ENCODE data around the gene MTSS2. TPM values are rescaled to one million over a fixed set of nuclear protein-coding genes. Genes with fewer than 3 reads are reported as not detected.

MTSS2 gene, protein sequence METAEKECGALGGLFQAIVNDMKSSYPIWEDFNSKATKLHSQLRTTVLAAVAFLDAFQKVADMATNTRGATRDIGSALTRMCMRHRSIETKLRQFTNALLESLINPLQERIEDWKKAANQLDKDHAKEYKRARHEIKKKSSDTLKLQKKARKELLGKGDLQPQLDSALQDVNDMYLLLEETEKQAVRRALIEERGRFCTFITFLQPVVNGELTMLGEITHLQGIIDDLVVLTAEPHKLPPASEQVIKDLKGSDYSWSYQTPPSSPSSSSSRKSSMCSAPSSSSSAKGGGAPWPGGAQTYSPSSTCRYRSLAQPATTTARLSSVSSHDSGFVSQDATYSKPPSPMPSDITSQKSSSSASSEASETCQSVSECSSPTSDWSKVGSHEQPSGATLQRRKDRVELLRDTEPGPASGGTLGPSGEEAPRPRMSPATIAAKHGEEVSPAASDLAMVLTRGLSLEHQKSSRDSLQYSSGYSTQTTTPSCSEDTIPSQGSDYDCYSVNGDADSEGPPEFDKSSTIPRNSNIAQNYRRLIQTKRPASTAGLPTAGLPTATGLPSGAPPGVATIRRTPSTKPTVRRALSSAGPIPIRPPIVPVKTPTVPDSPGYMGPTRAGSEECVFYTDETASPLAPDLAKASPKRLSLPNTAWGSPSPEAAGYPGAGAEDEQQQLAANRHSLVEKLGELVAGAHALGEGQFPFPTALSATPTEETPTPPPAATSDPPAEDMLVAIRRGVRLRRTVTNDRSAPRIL
- total RNA-seq: 32.8 TPM

DNA sequence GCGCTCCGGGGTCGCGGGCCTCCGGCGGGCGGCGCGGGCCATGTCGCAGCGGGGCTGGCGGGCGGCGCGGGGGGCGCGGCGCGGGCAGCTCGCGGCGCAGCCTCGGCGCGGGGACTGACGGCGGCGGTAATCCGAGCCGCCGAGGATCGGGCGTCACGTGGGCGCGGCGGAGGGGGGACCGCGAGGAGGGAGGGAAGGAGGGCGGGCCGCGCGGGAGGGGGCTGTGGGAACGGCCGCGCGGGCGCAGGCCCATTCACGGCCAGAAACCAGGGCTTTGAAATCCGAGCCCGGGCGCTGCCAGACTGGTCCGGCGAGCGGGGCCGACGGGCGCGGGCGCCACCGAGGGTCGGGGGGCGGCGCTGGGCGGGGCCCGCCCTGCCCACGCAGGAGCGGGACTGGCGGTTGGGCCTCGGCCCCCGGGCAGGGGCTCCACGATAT is at the start of gene MTSS2:
TSS of gene MTSS2 (minus strand) at position 116 of the 438 bp plus-strand sequence. CDS start 262 bp downstream, outside the sequence.
- ATAC-seq: peak; percentile 58

DNA sequence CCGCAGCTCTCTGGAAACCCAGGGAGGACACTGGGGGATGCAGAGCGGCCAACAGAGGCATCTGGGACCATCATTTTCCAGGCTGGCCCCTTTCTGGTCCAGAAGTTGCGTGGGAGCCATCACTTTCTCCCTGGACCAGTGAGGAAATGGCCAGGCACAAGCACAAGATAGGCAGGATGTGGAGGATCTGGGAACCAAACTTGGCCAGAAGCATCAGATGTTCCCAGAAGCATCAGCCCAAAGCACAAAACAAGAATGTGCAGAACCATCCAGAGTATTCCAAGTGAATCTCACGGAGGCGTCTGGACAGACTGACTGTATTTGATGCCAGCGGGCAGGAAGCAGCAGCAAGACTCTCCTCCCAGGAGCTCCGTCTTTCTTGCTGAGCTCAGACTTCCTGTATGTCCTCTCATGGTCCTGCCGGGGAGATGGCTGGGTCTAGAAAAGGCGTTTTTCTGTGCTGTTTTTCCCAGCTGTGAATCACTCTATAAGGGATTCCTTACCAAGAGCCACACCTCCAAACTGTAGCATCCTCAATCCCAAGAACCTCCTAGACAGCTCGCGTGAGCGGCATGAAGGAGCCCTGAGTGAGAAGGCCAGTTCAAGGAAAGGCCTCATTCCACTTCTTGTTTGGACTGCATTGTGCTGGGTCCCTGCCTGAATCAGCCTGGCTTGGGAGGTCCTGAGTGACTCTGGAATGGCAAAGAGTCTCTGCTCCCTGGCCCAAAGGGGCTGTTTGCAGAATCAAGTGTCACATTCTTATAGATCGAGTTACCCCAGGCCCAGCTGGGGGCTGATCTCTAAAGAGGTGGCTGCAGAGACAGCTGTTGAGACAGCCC is 49.5 kb upstream of the MTSS2 start:
- ATAC-seq: no peak

DNA sequence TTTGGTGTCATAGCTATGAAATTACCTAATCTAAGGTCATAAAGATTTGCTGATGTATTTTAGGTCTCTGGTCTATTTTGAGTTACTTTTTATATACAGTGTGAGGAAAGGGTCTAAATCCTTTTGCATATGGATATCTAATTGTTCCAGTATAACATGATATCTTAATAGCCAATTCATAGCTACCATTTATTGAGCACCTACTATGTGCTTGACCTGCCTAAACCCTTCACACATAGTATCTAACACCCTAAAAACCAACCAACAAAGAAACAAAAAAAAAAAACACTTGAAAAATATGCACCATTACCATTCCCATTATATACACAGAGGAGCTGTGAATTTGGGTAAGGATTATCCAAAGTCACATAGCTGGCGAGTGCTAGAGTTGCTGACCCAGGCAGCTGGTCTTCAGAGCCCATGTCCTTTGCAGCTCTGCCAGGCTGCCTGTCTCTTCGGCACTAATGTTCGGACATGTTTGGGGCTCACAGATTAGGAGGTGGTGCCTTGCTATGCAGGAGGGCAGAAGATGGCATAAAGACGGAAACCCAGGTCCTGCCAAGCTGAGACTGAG is 48.8 kb upstream of the MTSS2 start:
- ATAC-seq: no peak

DNA sequence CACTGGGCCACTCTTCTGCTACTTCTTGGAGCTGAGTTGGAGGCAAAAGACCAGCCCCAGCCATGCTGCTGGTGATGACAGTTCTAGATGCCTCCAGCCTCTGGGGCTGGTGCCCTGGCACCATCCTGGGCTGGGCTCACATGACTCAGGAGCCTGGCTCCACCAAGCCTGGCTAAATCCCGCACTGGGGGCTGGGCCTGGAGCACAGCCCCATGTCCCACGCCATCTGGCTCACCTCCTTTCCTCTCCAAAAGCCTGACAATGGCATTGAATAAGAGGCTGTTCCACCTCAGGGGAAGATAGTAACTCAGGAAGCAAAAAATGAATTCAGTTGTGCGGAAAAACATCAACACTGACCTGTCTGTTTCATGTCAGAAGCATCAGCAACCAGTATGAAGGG is 45.1 kb upstream of the MTSS2 start:
- no peak for ATAC-seq

DNA sequence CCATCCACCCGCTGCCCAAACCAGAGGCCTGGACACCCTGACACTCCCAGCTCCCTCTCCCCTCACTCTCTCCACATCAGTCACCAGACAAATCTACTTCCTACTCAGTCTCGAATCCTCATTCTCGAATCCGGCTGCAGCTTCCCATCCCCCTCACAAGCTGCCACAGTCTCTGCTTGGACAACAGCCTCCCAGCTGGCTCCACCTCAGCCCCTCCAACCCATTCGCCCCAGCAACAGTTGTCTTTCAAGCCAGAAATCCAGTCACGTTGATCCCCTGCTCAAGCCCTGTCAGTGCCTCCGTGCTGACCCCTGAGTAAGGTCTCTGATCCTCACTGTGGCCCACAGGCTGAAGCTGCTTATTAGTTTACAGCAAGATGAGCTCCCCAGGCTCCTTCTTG is 44.2 kb upstream of the MTSS2 start:
- no peak for ATAC-seq

DNA sequence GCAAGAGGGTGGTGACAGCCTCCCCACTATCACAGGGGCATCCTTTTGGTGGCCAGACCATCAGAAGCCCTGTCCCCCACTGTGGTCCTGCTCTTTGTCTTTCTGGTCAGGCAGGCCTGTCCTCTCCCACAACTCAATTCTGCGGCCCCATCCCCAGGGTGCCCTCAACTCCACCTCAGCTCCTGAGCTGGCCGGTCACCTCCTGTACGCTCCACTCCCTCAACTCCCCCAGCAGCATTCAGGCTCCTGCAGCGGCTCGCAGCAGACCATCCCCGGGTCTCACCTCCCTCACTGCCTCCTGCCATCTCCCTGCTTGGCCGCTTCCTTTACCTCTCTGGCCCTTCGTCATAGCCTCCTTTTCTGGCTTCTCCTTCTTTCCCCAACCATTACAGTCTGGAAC is 43.4 kb upstream of the MTSS2 start:
- no peak for ATAC-seq

DNA sequence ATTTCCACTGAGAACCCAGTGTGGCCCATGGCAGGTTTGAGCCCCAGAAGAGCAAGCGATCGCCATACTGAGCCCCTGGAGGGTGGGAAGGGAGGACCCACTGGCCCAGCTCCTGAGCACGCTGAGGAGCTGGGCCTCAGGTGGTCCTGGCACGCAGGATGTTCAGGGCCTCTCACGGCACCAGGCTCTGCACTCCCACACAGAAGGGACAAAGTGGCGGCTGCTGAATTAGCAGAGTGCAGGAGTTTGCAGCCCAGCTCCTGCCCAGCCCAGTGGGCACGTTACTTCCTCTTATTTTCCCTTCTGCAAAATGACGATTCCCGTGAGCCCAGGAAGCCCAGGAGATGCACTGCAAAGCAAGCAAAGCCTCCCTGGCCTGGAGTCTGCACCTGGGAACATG is 42.3 kb upstream of the MTSS2 start:
- ATAC-seq: no peak

DNA sequence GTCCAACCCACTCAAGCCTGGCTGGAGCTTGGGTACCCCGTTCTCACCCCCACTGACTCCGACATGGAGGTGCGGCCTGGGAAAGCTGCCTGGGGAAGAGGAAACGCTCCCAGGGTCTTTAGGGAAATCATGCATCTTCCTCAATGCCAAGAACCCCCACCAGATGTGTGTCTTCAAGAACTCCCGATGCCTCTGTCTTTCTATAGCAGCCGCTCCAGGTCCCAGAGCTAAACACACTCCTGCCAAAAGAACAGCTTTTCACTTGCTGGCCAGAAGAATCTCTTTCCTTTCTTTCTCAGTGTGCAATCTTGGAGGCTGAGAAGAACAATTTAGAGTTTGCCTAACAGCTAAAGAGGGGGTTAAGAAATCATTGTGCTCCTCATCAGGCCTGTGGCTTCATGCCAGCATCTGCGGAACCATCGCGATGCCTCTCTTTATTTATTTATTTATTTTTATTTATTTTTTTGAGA is 41.1 kb upstream of the MTSS2 start:
- ATAC-seq: no peak

DNA sequence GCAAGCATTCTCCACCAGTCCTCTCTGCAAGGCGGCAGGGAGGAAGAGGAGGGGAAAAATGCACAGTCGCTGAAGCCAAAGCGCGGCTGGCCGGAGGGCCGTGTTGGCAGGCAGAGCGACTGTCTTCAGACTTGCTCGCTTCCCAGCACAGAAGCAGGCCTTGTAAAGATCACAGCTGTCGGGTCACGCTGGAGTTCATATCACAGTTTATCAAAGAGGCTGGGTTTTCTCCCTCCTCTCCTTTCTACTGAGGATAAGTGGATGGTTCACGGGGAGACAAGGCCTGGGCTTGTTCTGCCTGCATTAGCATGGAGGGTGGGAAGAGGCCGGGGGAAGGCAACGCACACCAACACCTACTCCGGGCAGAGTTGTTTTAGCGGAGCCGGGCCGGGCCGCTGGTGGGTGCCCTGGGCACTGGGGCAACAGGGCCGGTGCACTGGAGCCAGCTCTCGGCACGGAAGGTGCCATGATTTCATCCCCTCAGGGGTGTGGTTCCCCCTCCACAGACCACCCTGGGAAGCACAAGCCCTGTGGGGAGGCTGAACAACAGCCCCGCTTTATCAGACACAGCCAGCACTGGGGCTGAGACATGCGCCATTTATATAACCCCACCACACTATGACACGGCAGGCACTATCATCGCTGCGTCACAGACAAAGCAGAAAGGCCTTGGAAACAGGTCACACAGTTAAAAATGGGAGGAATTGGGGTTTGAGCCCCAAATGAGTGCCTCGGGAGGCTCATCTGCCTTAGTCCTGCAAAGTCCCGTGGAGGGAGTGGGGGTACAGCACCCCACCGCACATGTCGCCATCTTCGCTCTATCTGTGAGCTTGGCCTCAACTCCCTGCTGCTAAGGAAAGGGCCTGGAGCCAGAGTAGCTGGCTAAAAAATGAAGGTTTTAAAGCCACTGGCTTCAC is 40.3 kb upstream of the MTSS2 start:
- no peak for ATAC-seq

DNA sequence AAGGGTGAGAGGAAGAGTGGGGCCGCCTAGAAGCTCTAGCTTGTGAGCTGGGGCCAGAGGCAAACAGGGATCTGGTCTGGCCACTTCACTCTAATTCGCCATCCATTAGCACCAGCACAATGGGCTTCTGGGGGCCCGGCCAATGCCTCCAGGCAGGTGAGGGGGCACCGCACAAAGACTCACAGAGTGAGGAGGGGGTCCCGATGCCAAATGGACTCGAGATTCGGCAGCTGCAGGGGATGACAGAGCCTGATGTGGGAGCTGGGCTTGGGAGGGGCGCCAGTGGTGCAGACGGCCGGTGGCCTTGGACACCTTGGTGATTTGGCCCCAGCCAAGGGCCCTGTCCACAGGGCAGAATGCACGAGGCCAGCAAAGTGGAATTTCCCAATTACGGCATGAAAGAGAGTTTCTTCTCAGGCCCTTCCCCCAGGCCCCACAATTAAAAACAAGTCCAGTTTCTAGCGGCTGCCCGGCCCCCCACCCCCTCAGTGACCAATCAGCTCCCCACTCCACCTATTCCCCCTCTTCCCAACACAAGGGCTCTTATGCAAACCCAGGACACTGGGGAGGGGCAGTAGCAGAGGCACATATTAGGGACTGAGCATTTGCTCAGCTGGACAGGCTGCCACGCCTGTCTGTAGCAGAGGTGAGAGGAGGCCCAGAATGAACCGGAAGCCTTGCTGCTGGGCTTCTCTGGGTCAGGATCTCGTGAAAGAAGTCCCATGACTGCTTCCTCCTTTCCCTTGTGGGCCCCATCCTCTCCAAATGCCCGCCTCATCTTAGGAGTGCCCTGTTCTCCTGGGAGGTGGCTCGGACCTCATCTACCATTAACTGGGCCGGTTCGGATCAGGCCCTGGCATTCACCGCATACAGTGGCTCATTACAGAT is 39.4 kb upstream of the MTSS2 start:
- peak; percentile 6 for ATAC-seq

DNA sequence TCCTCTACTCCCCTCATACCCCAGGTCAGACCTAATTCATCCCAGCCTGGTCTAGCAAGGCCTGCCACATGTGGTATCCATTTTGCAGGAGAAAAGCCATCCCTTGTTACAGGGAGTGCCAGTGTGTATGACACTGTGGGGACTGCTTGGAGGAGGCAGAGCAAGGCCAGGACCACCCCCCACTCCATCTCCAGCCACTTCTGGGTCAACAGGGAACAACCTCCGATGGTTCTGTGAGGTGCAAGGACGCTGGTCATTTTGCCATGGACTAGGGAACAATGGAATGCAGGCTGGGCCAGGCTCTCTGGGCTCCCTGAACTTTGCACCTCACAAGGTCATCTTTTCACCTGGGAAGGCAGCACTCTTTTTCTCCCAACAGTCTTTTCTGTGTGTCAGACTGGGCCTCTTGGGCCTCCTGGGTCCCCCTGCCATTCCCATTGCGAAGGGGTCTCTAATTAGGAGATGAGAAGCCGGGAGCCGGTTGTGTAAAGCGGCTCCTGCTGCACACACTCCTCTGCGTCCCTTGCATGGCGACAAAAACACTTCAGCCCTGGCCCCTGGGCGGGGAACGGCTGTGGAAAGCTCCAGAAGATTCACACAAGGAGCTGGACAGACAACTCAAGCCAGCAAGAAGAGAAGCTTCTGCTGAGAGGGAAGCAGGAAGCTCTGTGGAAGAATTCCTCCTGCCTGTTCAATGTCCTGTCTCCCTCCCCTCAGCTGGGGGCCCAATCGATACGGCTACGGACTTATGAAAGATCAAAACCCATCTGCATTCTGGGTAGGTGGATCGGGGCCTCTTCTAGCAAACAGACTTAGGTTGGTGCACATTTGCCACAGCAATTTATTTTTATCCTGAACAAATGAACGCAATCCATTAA is 38.5 kb upstream of the MTSS2 start:
- ATAC-seq: no peak

DNA sequence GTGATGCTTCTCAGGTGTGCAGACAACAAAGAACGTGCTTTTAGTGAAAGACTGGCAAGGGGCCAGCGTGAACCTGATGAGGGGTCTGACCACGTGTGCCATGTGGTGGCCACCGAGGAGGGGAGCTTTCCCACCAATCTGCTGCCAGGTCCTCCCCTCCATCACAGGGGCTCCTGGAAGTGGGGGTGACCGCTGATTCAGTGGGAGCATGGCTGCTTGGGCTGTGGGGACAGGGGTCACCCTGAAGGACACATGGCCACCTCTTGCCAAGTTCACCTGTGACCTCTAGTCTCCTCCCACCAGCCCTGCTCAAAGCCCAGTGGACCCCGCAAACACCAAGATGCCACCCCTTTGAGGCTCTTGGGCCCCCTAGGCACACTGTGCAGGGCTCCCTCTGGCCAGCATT is 37.9 kb upstream of the MTSS2 start:
- no peak for ATAC-seq

DNA sequence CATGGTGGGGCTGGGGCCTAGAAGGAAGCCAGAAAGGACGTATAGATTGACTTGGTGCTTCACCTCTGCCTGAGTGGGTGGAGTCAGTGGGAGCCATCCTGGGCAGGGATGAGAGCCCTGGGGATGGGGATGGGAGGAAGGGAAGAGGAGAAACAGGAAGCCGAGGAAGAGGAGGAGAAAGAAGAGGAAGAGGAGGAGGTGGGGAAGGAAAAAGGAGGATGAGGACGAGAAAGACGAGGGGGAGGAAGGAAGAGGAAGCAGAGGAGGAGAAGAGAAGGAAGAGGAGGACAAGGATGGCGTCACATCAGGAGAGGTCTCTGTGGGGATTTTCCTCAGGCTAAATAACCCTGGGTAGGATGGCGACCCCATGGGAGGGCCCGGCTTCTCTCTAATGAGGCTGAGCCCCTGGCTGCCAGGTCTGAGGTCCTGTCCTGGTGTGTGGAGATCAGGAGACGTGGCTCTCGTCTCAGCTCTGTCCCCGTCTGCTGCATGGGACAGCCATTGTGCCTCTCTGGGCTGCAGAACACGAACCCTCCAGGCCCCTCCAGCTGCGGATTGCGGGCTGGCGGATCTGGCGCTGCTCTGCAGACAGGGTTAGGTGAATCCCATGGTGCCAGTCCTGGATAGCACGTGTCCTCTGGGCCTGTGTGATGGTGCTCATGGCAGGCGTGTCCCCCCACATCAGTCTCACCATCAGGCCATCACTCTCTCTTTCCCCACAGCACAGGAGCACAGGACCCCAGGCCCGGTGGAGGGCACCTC is 35.5 kb upstream of the MTSS2 start:
- no peak for ATAC-seq

DNA sequence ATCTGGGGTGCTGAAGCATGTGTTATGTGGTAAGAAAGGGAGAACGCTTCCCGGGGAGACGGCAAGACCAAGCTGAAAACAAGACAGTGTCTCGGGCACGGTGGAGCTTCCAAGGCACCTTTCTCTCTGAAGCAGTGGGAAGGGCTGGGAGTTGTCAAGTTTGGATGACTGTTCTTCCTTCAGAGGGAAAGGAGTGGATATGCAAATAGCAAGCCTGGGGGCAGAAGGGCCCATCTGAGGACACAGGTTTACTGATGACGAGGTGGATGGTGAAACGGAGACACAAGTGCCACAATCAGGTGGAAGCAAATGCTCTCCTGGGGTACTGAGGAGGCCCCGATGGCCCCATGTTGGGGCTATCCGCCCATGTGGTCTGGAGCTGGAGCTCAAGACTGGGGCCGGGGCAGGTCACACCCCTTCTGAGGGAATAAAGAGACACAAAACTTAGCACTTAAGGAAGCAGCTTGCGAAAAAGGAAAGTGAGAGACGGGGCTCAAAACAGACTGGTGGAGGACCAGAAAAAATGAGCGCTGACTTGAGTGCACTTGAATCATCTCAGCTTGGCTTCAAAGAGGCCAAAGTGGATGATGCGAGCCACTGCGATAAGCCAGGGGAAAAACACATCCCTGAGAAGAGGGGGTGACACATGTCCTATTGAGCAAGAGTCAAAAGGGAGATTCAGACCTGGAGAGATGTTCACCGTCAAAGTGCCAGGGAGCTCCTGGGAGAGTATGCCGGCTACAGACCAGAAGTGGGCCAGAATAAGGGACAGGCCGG is 34.8 kb upstream of the MTSS2 start:
- ATAC-seq: no peak

DNA sequence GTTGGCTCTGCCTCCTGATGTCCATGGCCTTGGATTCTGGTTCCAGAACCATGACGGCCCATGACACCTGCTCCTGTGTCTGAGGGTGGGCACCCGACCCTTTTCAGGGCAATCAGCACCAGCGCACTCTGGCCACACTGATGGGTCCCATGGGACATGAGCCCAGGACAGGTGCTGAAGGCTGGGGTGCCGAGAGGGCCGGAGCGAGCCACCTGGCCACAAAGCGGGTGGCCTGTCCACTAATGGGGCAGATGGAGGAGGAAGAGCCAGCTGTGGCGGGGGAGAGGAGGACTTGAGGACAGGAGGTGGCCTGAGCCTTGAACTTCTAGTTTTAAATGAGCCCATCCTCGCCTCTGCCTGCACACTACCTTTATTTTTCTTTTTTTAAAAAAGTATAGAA is 31.2 kb upstream of the MTSS2 start:
- ATAC-seq: no peak

DNA sequence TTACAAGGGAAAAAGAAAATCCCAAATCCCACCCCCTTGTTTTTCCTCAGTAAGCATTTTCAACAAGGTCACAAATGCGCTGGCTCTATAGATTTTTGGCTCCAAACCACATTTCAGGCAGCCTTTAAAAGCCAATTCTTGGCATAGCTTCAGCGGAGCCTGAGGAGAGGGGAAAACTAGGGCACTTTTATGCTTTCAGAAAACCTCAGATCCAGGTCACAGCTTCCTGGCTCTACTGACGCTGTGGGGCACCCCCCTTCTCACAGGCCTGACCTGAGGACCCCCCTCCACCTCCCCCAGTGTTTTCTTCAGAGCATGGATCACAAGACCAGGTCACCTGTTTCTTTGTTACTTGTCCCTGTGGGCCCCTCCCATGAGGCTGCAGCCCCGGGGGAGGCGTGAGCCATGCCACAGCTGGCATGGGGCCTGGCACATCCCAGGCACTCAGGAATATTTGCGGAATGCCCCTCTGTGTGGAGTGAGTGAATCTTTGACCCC is 30.1 kb upstream of the MTSS2 start:
- ATAC-seq: no peak

DNA sequence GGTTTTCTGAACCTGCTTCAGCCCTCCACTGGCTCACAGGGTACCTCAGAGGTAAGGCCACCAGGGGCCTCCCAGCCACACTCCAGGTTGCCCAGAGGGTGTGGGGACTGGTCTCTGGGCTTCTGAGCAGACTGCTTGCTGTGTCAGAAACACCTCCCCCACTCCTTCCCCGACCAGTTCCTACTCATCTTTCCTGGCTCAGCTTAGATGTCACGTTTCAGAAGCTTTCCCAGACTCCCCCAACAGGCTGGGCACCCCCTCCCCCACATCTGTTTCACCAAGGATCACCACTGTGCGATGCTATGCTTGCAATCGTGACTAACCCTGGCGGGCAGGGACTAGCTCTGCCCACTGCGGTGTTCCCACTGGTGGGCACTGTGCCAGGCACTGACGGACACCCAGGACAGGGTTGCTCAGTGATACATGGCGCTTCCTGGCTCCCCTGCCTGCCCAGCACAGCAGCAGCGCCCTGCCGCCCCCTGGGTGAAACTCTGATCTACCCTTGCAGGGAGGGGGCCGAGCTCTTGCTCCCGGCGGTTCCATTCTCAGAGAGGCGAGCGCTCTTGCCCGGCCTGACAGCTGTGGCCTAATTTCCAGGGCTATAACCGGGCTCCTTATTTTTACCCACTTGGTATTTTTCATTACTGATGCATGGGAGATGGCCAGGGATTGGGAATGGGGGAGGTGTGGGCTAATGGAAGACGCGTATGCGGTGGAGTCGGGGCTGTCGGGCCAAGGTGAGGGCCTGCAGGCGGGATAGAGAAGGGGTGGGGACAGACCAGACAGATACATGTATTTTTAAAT is 29.4 kb upstream of the MTSS2 start:
- peak; percentile 93 for ATAC-seq
